Stimulated activated CD8-positive, alpha-beta memory T cell treated with anti-CD3 and anti-CD28 coated beads, Interleukin-12 subunit alpha, Interleukin-12 subunit beta, amount 100 ng/mL, for 4 hours (primary cell): ENCODE data around the gene BRWD1.
A peak's percentile ranks its signal among the peaks of the same experiment; 100 is the strongest.

Experiments used
- DNase-seq: peaks from one replicate; pipeline ENCODE4 v3.0.0-alpha.2; 2020; ENCODE audit warnings: low read depth

Gene BRWD1

GRCh38 chr21:39327727-39328126 lies 14.3 kb upstream of the BRWD1 start:
- DNase-seq, result no peak

GRCh38 chr21:39326607-39327307 lies 13.3 kb upstream of the BRWD1 start:
- DNase-seq, result no peak

GRCh38 chr21:39325458-39325857 lies 12.0 kb upstream of the BRWD1 start:
- DNase-seq, result no peak

- DNase-seq, result no peak
These were observed 8.0 kb upstream of the BRWD1 start for GRCh38 chr21:39321424-39321823.

GRCh38 chr21:39319814-39320332 lies 6.4 kb upstream of the BRWD1 start:
- no peak for DNase-seq

- no peak for DNase-seq
These were observed 5.9 kb upstream of the BRWD1 start for GRCh38 chr21:39319251-39319756.

GRCh38 chr21:39318091-39318959 lies 4.9 kb upstream of the BRWD1 start:
- no peak for DNase-seq

- DNase-seq, result no peak
These were observed 4.0 kb upstream of the BRWD1 start for GRCh38 chr21:39317134-39318090.

- DNase-seq, result no peak
These were observed 3.3 kb upstream of the BRWD1 start for GRCh38 chr21:39316729-39317128.

- no peak for DNase-seq
These were observed 2.4 kb upstream of the BRWD1 start for GRCh38 chr21:39315603-39316445.

GRCh38 chr21:39314143-39315027 lies 953 bp upstream of the BRWD1 start:
- DNase-seq, result no peak

- no peak for DNase-seq
These were observed 326 bp downstream of the BRWD1 start for GRCh38 chr21:39313042-39313570.

GRCh38 chr21:39312112-39313041 lies 1.1 kb downstream of the BRWD1 start:
- DNase-seq, result peak; percentile 93

GRCh38 chr21:39311164-39311563 lies 2.3 kb downstream of the BRWD1 start:
- no peak for DNase-seq

- no peak for DNase-seq
These were observed 6.0 kb downstream of the BRWD1 start for GRCh38 chr21:39307466-39307865.

- no peak for DNase-seq
These were observed 12.8 kb downstream of the BRWD1 start for GRCh38 chr21:39300587-39300986.

GRCh38 chr21:39296891-39297290 lies 16.5 kb downstream of the BRWD1 start:
- DNase-seq, result no peak

- no peak for DNase-seq
These were observed 24.4 kb downstream of the BRWD1 start for GRCh38 chr21:39288987-39289386.
